GM19240 (cell line): ENCODE data around the gene GHRH.

Experiments
- DNase-seq: peaks from one replicate; pipeline ENCODE4 v3.0.0; 2011; ENCODE audit warnings: low spot score; ENCODE audit not compliant: insufficient read length

GHRH gene

GRCh38 chr20:37291724-37292126, 30.1 kb upstream of the GHRH start:
- no peak for DNase-seq

DNA sequence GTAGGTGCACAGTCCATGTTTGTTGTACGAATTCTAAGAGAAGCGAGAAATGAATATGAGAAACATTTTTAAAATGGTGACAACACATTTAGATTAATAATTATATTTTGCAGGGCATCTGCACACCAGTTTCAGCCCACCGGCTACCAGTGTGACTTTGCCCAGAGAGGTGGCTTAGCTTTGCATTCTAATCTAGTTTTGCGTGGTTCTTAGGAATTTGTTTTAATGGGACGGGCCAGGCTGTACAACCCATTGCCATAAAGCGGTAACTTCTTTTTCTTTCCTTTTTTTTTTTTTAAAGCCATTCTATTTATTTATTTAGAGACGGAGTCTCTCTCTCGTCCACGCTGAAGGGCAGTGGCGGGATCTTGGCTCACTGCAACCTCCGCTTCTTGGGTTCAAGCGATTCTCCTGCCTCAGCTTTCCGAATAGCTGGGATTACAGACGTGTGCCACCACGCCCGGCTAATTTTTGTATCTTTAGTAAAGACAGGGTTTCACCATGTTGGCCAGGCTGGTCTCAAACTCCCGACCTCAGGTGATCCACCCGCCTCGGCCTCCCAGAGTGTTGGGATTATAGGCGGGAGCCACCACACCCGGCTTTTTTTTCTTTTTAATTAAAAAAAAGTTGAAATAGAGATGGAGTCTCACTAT, 28.7 kb upstream of the GHRH start:
- DNase-seq, result no peak

- DNase-seq, result no peak
These were observed 26.5 kb upstream of the GHRH start for GRCh38 chr20:37288091-37288490.

DNA sequence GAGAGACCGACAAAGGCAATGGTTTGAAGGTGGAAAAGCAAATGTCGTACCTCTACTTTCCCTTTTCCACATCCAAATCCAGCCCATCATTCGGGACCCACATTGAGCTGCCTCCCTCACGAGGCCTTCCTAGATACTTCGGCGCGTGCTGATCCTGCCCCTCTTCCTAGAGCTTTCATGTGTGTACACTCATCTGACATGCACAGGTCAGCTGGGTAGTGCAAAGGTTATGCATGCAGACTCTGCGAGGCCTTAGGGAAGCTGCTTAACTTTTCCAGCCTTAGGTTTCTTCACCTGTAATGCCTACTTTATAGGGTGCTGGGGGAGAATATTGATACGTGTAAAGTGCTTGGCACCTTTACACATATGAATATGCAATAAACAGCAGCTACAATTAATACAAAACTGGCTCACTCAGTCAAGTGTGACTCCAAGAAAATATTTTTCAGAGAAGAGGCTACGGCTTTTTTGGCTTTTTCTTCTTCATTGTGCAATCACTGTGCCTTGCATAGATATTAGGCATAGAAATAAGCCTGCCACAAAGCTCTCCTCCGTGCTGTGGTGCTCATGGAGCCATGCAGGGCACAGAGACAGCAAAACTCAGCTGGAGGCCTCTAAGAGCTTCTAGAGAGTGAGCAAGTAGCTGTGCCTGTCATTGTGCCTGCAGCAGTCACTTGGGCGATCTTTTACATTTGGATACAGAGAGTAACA, 24.2 kb upstream of the GHRH start:
- DNase-seq, result no peak

GRCh38 chr20:37284691-37285161, 23.1 kb upstream of the GHRH start:
- no peak for DNase-seq

DNA sequence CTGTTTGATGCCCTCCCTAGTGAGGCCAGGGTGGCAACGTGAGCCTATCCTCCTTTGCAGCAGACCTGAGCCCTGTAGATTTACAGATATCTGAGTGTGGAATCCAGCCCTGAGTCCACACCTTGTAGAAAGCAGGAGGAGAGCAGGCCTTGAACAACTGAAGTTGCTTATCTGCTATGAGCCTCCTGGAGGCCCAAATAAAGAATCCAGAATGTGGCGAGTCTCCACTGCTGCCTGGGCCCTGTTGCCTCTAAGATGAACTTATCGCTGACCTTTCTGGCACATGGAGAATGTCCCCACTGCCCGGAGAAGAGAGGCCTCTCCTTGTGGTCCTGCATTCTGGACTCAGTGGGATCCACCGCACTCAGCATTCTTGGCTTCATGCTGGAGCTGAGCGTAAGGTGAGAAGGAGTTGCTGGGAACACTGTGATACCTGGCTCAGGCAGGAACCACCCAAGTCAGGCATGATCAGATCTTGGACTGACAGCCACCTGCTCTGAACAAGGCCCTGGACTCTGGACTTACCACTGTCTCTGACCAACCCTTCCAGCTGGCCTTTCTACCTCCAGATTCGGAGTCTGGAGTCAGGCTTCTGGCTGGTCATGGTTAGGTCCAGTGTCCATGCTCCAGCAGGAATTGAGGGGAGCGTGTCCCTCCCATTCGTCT, 22.0 kb upstream of the GHRH start:
- DNase-seq, result no peak

GRCh38 chr20:37282556-37282955, 20.9 kb upstream of the GHRH start:
- DNase-seq, result no peak

DNA sequence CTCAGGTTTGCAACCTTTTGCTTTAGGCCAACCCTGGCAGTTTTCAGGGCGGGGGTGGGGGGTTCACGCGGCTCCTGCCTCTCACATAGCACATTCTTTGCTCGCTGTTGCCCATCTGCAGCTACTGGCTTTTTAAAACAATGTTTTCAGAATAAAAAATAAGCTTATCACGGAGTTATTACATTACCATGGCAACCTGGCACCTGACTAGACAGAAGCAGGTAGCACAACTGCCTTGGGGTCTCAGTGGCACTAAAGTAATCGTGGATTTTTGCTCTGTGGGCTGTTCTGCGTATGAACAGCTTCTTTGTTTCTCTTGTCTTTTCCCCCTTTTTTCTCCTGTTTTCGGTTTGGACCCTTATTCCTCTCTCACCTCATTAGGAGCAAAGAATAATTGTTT, 18.8 kb upstream of the GHRH start:
- DNase-seq, result no peak

DNA sequence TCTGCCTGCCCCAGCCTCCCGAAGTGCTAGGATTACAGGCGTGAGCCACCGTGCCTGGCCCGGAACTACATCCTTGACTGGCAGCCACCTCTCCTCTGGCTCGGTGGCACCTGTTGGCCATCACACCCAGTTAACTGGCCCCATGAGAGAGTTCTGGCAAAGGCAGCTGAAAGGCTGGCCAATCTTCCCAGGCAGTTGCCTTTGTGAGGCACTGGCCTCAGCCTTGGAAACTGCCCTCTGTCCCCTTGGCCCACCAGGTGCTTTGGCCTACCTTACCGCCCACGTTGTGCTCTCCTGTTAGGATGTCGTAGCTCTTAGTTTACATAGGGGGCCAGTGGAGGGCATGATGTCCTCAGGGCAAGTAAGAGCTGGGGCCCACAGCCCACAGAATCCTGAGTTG, 18.2 kb upstream of the GHRH start:
- no peak for DNase-seq

- no peak for DNase-seq
These were observed 17.5 kb upstream of the GHRH start for GRCh38 chr20:37278966-37279590.

GRCh38 chr20:37277253-37277593, 15.6 kb upstream of the GHRH start:
- no peak for DNase-seq

- DNase-seq, result peak; percentile 58
These were observed 15.1 kb upstream of the GHRH start for GRCh38 chr20:37276494-37277252.

DNA sequence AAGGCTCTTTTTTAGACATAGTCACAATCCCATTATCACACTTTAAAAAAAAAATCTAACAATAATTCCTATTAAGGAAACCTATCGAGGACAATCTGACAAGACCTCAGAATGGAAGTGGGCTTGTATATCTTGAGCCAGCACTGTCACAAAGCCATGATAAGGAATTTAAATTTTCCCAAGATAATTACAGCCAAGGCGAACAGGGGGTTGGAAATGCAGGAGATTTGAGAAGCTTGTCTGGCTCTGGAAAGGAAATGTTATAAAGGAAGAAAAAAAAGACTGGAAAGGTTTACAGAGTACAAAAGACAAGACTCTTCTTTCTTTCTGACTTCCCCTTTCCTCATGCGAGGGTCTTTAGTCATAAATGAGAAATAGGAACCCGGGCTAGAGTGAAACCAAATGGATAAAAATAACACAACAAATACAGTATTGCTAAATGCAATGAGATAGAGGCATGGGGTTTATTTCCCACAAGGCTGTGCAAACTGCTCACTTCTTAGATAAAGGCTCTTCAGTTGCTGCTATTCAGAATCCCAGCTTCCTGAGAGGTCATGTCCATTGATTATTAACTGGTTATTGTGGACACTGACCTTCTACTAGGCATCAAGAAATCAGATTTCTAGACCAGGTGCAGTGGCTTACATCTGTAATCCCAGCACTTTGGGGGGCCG, 13.4 kb upstream of the GHRH start:
- DNase-seq, result no peak

DNA sequence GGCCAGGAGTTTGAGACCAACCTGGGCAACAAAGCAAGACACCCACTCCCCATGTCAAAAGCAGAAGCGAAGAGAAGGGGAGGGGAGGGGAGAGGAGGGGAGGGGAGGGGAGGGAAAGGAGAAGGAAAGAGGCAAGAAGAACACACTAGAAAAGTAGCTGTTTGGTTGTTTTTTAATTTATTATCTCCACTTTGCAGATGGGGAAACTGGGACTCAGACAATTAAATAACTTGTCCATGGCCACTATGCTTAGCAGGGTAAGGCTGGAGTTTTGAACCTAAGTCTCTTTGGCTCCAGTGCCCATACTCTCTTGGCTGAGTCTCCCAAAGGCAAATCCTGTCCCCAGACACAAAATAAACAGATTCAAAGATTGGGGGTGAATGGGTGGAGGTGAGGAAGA, 12.4 kb upstream of the GHRH start:
- no peak for DNase-seq

DNA sequence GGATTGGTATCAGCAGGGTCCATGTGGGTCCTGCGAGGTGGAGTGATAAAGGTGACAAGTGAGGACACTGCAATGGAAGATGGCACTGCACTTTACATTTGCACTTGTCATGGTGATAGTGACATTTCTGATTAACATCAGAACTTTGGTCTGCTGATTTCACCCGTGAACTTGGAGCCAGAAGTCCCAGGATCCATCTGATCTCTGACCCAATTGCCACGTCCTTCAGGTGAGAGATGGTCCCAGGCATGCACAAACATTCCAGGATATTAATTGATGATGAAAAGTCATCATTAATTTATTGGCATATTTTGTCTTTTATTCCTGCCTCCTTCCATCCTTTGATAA, 9.8 kb upstream of the GHRH start:
- no peak for DNase-seq

DNA sequence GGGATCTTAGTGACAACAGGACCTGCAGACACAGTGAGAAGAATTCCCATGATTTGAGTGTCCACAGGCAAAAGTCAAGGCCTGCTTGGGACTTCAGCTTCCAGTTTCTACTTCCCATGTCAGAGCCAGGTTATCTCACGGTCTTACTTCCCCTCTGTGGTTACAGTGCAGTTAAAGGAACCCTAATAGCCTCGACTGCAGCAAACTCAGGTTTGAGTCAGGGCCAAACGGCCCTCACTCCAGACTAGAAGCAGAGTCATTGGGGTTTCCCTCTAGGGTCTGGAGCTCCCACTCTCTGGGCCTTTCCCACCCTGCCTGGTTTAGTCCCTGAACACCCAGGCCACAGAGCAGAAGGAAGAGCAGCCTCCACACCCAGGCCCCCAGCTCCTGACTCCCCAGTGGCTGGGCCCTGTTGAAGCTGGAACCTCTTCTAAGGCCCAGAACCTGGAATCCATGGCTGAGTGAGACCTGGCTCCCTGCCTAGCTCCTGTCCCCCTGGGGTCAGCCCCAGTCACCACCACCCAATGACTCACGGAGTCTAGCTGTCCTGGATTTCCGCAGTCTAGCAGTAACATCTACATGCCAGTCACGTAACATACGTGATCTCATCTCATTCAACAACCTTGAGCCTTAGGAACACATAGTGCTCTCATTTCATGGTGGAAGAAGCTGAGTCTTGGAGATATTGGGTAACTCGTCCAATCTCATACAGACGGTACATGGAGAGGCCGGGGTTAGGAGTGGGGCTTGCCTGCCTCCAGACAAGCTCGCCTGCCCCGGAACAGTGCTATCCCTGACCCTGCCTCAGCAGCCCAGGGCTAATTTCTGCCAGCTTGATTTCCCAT, 9.2 kb upstream of the GHRH start:
- DNase-seq, result no peak

DNA sequence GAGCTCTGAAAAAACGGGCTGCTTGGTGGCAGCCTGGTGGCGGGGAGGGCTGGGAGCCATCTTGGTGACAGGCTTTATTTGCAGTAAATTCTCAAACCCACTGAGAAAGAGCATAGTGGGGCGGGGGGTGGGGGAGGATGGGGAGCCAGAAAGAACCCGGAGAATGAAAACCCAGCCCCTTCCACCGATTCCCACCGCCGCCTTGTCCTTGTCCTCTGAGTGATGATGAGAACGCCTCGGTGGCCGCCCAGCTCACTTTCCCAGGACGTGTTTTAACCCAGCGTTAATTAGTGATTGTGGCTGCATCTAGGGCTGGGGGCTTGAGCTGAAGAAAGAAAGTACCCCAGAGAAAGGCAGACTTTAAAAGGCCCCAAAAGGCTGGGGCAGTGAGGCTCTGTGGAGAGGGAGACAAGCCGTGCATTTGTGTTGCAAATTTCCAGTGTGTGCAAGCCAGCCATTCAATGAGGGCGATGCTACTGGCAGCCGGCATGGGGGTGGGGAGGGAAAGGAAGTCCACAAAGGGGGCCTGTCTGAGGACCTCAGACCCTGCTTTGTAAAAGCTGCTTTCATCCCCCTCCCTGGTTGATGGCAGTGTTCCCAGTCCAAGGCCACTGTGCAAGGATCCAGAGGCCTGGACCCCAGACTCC, 6.2 kb upstream of the GHRH start:
- no peak for DNase-seq

DNA sequence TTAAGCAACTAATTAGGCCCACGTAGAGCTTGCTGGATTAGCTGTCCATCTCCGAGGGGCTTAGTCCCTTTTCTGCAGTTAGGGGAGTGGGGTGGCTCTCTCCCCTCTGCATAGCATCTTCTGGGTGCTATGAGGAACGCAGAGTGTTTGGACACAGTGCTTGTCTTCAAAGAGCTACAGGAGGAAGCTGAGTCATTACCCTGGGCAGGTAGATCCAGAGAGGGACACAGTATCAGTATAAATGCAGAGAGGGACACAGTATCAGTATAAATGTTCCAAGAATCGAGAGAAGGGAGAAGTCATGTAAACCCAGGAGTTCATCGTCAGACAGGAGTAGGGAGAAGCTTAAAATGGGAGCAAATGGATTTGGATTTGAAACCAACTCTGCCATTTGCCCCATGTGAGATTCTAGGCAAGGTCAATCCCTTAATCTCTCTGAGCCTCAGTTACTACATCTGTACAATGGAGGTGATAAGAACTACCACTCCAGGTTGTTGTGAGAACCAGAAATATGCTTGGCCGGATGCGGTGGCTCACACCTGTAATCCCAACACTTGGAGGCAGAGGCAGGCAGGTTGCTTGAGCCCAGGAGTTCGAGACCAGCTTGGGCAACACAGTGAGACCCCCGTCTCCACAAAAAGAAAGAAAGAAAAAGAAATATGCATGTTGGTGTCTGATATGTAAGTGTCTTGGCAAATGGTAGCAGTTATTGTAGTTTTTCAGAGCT, 5.5 kb upstream of the GHRH start:
- DNase-seq, result no peak

- DNase-seq, result no peak
These were observed 3.5 kb upstream of the GHRH start for GRCh38 chr20:37265152-37265551.
